HEK293 (cell line): ENCODE results near the gene MAP4K5.

Source experiments
- CTCF ChIA-PET: fragments of 350-600 bp; formaldehyde crosslinking; extraction: SDS; loops from one replicate; lab custom pipeline; 2021; ENCODE audit warnings: antibody characterized with exemption; lab: Yijun Ruan, JAX
- POLR2A ChIA-PET: fragments of 300-600 bp; formaldehyde crosslinking; extraction: SDS; loops from one replicate; lab custom pipeline; 2020; ENCODE audit warnings: antibody characterized with exemption, inconsistent platforms; lab: Yijun Ruan, JAX
- H3K27ac ChIP-seq: fragments of 200-500 bp; sonication (Bioruptor generic); 2 replicates; pipeline ENCODE4 v1.5.1; 2014; ENCODE audit warnings: low read depth, low read length, control low read depth, inconsistent platforms; ENCODE audit errors: extremely low read depth
- H3K36me3 ChIP-seq, 2 experiments: fragments of 200-500 bp in 1 of 2; sonication (Bioruptor generic) in 1 of 2; 1 replicate in 1 of 2; 2 replicates in 1 of 2; pipeline ENCODE4 v1.5.1; 2014 to 2017; ENCODE audit warnings: inconsistent platforms in 2 of 2, low read length in 2 of 2; ENCODE audit not compliant: control insufficient read depth in 2 of 2, insufficient read depth in 1 of 2
- H3K4me1 ChIP-seq: fragments of 200-500 bp; sonication (Bioruptor generic); 2 replicates; pipeline ENCODE4 v1.5.1; 2014; ENCODE audit warnings: mild to moderate bottlenecking, low read length, inconsistent platforms; ENCODE audit not compliant: control insufficient read depth, insufficient read depth
- H3K4me3 ChIP-seq: 2 replicates; pipeline ENCODE4 v1.5.1; 2011; ENCODE audit warnings: low read depth, mild to moderate bottlenecking, control low read depth, low read length, moderate library complexity
- H3K9me3 ChIP-seq: fragments of 200-500 bp; sonication (Bioruptor generic); 2 replicates; pipeline ENCODE4 v1.5.1; 2014; ENCODE audit warnings: low read depth, low read length, inconsistent platforms; ENCODE audit not compliant: control insufficient read depth, insufficient read depth
- FEZF1 ChIP-seq: fragments of 450-650 bp; formaldehyde crosslinking; IDR thresholded peaks from 2 replicates; pipeline ENCODE4 v1.5.1; 2016; ENCODE audit warnings: missing biosample characterization, missing genetic modification characterization
- GLIS1 ChIP-seq: fragments of 450-650 bp; formaldehyde crosslinking; IDR thresholded peaks from 2 replicates; pipeline ENCODE4 v1.5.1; 2016; ENCODE audit warnings: missing biosample characterization, missing genetic modification characterization
- HOXA7 ChIP-seq: sonication (generic); formaldehyde crosslinking; IDR thresholded peaks from 2 replicates; pipeline ENCODE4 v1.8.1; 2022; ENCODE audit warnings: missing genetic modification reagents, borderline replicate concordance
- HOXC10 ChIP-seq: sonication (generic); formaldehyde crosslinking; IDR thresholded peaks from 2 replicates; pipeline ENCODE4 v1.8.1; 2023; ENCODE audit warnings: mild to moderate bottlenecking, missing genetic modification reagents
- HOXD13 ChIP-seq: sonication (generic); formaldehyde crosslinking; IDR thresholded peaks from 2 replicates; pipeline ENCODE4 v1.8.0; 2022; ENCODE audit warnings: missing genetic modification reagents, borderline replicate concordance
- MZF1 ChIP-seq: fragments of 450-650 bp; formaldehyde crosslinking; IDR thresholded peaks from 2 replicates; pipeline ENCODE4 v1.5.1; 2017; ENCODE audit warnings: missing biosample characterization, missing genetic modification characterization, borderline replicate concordance
- PRDM1 ChIP-seq: fragments of 450-650 bp; formaldehyde crosslinking; IDR thresholded peaks from 2 replicates; pipeline ENCODE4; 2016; ENCODE audit warnings: missing biosample characterization, missing genetic modification characterization
- SETDB1 ChIP-seq: IDR thresholded peaks from one replicate; pipeline ENCODE4 v1.6.1; 2017; ENCODE audit warnings: mild to moderate bottlenecking, low read length, moderate library complexity, mixed read lengths; ENCODE audit not compliant: insufficient read length
- ZFP41 ChIP-seq: fragments of 450-650 bp; formaldehyde crosslinking; IDR thresholded peaks from 2 replicates; pipeline ENCODE4 v1.5.1; 2016; ENCODE audit warnings: missing biosample characterization, missing genetic modification characterization, borderline replicate concordance
- ZNF112 ChIP-seq: fragments of 450-650 bp; formaldehyde crosslinking; IDR thresholded peaks from 2 replicates; pipeline ENCODE4 v1.5.0; 2017; ENCODE audit warnings: missing biosample characterization, missing genetic modification characterization
- ZNF121 ChIP-seq: fragments of 450-650 bp; formaldehyde crosslinking; IDR thresholded peaks from 2 replicates; pipeline ENCODE4 v1.5.1; 2016; ENCODE audit warnings: missing biosample characterization, missing genetic modification characterization
- ZNF132 ChIP-seq: fragments of 450-650 bp; formaldehyde crosslinking; IDR thresholded peaks from 2 replicates; pipeline ENCODE4 v1.5.1; 2017; ENCODE audit warnings: missing biosample characterization, missing genetic modification characterization, borderline replicate concordance
- ZNF146 ChIP-seq: fragments of 450-650 bp; formaldehyde crosslinking; IDR thresholded peaks from 2 replicates; pipeline ENCODE4 v1.5.1; 2016; ENCODE audit warnings: missing biosample characterization, missing genetic modification characterization
- ZNF169 ChIP-seq: fragments of 450-650 bp; formaldehyde crosslinking; IDR thresholded peaks from 2 replicates; pipeline ENCODE4 v1.5.1; 2016; ENCODE audit warnings: missing biosample characterization, missing genetic modification characterization
- ZNF23 ChIP-seq: fragments of 450-650 bp; formaldehyde crosslinking; IDR thresholded peaks from 2 replicates; pipeline ENCODE4 v1.5.1; 2016; ENCODE audit warnings: missing biosample characterization, missing genetic modification characterization, borderline replicate concordance
- ZNF324 ChIP-seq: fragments of 450-650 bp; formaldehyde crosslinking; IDR thresholded peaks from 2 replicates; pipeline ENCODE4 v1.5.1; 2016; ENCODE audit warnings: missing biosample characterization, missing genetic modification characterization
- ZNF335 ChIP-seq: fragments of 450-650 bp; formaldehyde crosslinking; conservative IDR thresholded peaks from 2 replicates; pipeline ENCODE4 v1.5.1; 2016; ENCODE audit warnings: missing biosample characterization, missing genetic modification characterization
- ZNF362 ChIP-seq: fragments of 450-650 bp; formaldehyde crosslinking; IDR thresholded peaks from 2 replicates; pipeline ENCODE4 v1.5.1; 2016; ENCODE audit warnings: missing biosample characterization, missing genetic modification characterization
- ZNF513 ChIP-seq: fragments of 450-650 bp; IDR thresholded peaks from 2 replicates; pipeline ENCODE4 v1.5.1; 2018; ENCODE audit warnings: missing biosample characterization, missing genetic modification characterization
- ZNF785 ChIP-seq: fragments of 450-650 bp; formaldehyde crosslinking; IDR thresholded peaks from 2 replicates; pipeline ENCODE4 v1.5.1; 2016; ENCODE audit warnings: missing biosample characterization, missing genetic modification characterization
- TF ChIP-seq, protein P1 (sequence below): fragments of 450-650 bp; formaldehyde crosslinking; IDR thresholded peaks from 2 replicates; pipeline ENCODE4 v1.5.1; 2017; ENCODE audit warnings: missing biosample characterization, mild to moderate bottlenecking, missing genetic modification characterization, moderate library complexity
- TF ChIP-seq, protein P2 (sequence below): fragments of 450-650 bp; formaldehyde crosslinking; IDR thresholded peaks from 2 replicates; pipeline ENCODE4 v1.5.1; 2016; ENCODE audit warnings: missing biosample characterization, missing genetic modification characterization

Gene MAP4K5

DNA sequence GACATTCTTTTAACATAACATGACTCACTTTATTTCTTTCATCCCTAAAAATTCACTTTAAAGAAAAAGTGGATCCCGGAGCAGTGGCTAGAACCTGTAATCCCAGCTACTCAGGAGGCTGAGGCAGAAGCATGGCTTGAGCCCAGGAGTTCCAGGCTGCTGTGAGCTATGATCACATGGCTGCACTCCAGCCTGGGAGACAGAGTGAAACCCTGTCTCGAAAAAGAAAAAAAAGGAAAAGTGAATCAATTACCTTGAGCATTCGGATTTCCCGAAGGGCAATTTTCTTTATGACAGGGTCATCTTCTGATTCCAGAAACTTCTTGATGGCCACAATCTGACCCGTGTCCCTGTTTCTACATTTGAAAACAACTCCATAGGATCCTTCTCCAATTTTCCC is 136.9 kb downstream of the MAP4K5 start:
- H3K27ac ChIP-seq = no peak overlapping the region
- POLR2A ChIA-PET = no interaction called here

DNA sequence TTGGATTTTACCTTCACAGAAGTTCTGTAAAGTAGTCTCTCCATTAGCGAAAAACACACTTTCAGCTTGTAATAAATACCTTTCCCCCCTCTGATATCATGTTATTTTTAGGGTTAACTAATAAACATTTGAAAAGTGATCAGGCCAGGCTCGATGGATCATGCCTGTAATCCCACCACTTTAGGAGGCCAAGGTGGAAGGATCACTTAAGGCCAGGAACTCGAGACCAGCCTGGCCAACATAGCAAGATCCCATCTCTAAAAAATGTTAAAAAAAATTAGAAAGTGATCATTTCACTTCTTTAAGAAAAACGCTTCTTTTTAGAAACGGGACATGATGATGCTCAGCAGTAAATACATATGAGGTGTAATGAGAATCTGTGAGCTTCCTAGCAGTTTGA is 137.7 kb downstream of the MAP4K5 start:
- no peaks in the 10 kb centered on the region for H3K36me3 ChIP-seq
- CTCF ChIA-PET = interaction anchor here (1.0 to 1.6 kb wide), 2 partner anchors 25 to 73 kb away, joined by 3 to 8 read pairs; no protein-coding TSS in a partner anchor
- no peak overlapping the region for H3K27ac ChIP-seq
- no peak for TF ChIP-seq ZNF146 (tag by site-specific recombination)
- peak; percentile 79 for TF ChIP-seq ZNF121 (tag by site-specific recombination)
- H3K4me3 ChIP-seq = no peak overlapping the region
- no peaks in the 10 kb centered on the region for H3K9me3 ChIP-seq
- POLR2A ChIA-PET = no interaction called here
- peaks cover 9% of the 10 kb centered on the region for H3K4me1 ChIP-seq

More for the DNA sequence above, 136.9 kb downstream of the MAP4K5 start:
- TF ChIP-seq PRDM1 (0 out of 2 replicates have a peak, but pooled peaks have one; percentile 30), HOXA7 (CRISPR knock-in tag) (no peak)
- Histone ChIP-seq H3K4me1 (peaks cover 16% of the 10 kb centered on the region), H3K36me3 (no peaks in the 10 kb centered on the region), H3K4me3 (no peak overlapping the region), H3K9me3 (no peaks in the 10 kb centered on the region)
- CTCF ChIA-PET = interaction anchor here (1.6 kb wide), 1 partner anchor 74 kb away, joined by 8 read pairs; no protein-coding TSS in a partner anchor

DNA sequence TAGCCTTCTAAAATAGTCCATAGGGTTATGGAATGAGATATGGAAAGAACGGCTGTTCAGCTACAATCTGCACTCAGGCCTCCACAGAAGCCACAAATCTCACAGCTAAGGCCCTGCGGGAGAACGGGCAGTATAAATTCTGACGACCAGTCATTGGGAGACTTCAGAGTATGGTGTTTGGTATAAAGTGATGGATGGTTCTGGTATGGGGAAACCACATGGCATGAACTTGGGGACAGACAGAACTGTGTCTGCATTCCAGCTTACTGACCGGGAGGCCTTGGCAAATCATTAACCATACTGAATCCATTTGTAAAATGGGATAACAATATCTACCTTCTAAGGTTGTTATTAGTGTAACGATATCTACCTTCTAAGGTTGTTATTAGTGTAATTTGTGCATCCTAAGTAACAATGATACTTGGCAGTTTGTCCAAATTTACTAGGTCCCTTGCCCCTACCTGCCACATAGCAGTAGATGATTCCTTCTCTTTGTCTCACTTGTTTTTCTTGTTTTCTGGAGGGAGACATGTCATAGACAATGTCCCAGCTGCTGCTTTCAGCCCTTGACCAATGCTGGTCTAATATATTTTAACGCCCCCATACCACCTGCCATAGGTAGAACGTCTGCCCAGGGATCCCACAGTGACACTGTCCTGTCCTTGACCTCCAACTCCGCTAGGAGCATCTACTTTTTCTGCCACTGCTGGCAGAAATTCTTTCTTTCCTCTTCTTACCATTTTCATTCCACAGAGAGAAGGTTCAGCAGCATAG is 142.5 kb downstream of the MAP4K5 start:
- Histone ChIP-seq H3K36me3 (no peaks in the 10 kb centered on the region), H3K4me1 (no peaks in the 10 kb centered on the region), H3K9me3 (no peaks in the 10 kb centered on the region), H3K4me3 (no peak overlapping the region), H3K27ac (no peak overlapping the region)
- POLR2A ChIA-PET = no interaction called here
- CTCF ChIA-PET = interaction anchor here (0.6 to 1.0 kb wide), 2 partner anchors 16 to 167 kb away, joined by 3 read pairs; no protein-coding TSS in a partner anchor
- TF ChIP-seq, protein P1, sequence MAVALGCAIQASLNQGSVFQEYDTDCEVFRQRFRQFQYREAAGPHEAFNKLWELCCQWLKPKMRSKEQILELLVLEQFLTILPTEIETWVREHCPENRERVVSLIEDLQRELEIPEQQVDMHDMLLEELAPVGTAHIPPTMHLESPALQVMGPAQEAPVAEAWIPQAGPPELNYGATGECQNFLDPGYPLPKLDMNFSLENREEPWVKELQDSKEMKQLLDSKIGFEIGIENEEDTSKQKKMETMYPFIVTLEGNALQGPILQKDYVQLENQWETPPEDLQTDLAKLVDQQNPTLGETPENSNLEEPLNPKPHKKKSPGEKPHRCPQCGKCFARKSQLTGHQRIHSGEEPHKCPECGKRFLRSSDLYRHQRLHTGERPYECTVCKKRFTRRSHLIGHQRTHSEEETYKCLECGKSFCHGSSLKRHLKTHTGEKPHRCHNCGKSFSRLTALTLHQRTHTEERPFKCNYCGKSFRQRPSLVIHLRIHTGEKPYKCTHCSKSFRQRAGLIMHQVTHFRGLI = no peak
- TF ChIP-seq GLIS1 (tag by site-specific recombination) = no peak
- no peak for TF ChIP-seq ZNF513
- no peak for TF ChIP-seq ZNF362
- TF ChIP-seq MZF1 (tag by site-specific recombination) = no peak
- no peak for TF ChIP-seq HOXD13
- TF ChIP-seq ZNF112 (tag by site-specific recombination) = no peak
- TF ChIP-seq ZNF335 (tag by site-specific recombination) = no peak
- TF ChIP-seq ZNF169 (tag by site-specific recombination) = no peak
- no peak for TF ChIP-seq FEZF1 (tag by site-specific recombination)
- TF ChIP-seq HOXC10 (CRISPR knock-in tag) = no peak
- no peak for TF ChIP-seq SETDB1
- no peak for TF ChIP-seq ZNF785 (tag by site-specific recombination)
- TF ChIP-seq ZFP41 (tag by site-specific recombination) = no peak
- no peak for TF ChIP-seq ZNF324 (tag by site-specific recombination)
- TF ChIP-seq, protein P2, sequence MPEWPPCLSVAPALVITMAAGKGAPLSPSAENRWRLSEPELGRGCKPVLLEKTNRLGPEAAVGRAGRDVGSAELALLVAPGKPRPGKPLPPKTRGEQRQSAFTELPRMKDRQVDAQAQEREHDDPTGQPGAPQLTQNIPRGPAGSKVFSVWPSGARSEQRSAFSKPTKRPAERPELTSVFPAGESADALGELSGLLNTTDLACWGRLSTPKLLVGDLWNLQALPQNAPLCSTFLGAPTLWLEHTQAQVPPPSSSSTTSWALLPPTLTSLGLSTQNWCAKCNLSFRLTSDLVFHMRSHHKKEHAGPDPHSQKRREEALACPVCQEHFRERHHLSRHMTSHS = no peak
- TF ChIP-seq ZNF23 (tag by site-specific recombination) = no peak
- no peak for TF ChIP-seq ZNF132 (tag by site-specific recombination)
- TF ChIP-seq, all 188 proteins: peak for 0
